Astrocyte (in vitro differentiated cells and primary cell): ENCODE measurements around the gene SEMA4D. TPM values are rescaled to one million over a fixed set of nuclear protein-coding genes. Genes with fewer than 3 reads are reported as not detected.

Experiments used
- DNase-seq: peaks from one replicate; pipeline ENCODE4 v3.0.0-alpha.2; 2010; ENCODE audit warnings: low read depth
- FAIRE-seq: peaks from 2 replicates; lab custom pipeline; 2011; peaks lifted over from hg19 to GRCh38; lab: Jason Lieb, UNC
- H2AFZ ChIP-seq: 2 replicates; pipeline ENCODE4 v1.6.0; 2012; ENCODE audit warnings: low read depth, low read length, inconsistent platforms
- H3K27ac ChIP-seq: 2 replicates; pipeline ENCODE4 v1.5.1; 2011; ENCODE audit warnings: low read depth, low read length, inconsistent platforms
- H3K27me3 ChIP-seq: 2 replicates; pipeline ENCODE4 v1.6.0; 2011; ENCODE audit warnings: low read length, inconsistent platforms; ENCODE audit not compliant: insufficient read depth
- H3K36me3 ChIP-seq: 2 replicates; pipeline ENCODE4 v1.5.1; 2011; ENCODE audit warnings: low read length, inconsistent platforms; ENCODE audit not compliant: insufficient read depth
- H3K4me1 ChIP-seq: 2 replicates; pipeline ENCODE4 v1.5.1; 2011; ENCODE audit warnings: low read length, inconsistent platforms; ENCODE audit not compliant: insufficient read depth
- H3K4me2 ChIP-seq: 2 replicates; pipeline ENCODE4 v1.6.0; 2012; ENCODE audit warnings: low read length, inconsistent platforms
- H3K4me3 ChIP-seq: 2 replicates; pipeline ENCODE4 v1.5.1; 2011; ENCODE audit warnings: low read depth, mild to moderate bottlenecking, low read length, inconsistent platforms; ENCODE audit not compliant: insufficient read depth
- H3K79me2 ChIP-seq: 2 replicates; pipeline ENCODE4 v1.6.0; 2012; ENCODE audit warnings: mild to moderate bottlenecking, low read length, inconsistent platforms; ENCODE audit not compliant: insufficient read depth
- H3K9ac ChIP-seq: 2 replicates; pipeline ENCODE4 v1.6.0; 2012; ENCODE audit warnings: mild to moderate bottlenecking, low read length, inconsistent platforms
- H3K9me3 ChIP-seq: 2 replicates; pipeline ENCODE4 v1.5.1; 2012; ENCODE audit warnings: low read depth, mild to moderate bottlenecking, low read length, inconsistent platforms; ENCODE audit not compliant: insufficient read depth
- H4K20me1 ChIP-seq: 2 replicates; pipeline ENCODE4 v1.6.0; 2012; ENCODE audit warnings: low read length, inconsistent platforms; ENCODE audit not compliant: insufficient read depth
- H3K27ac Mint-ChIP-seq: one replicate; pipeline ENCODE4 v1.8.0; 2021; ENCODE audit warnings: mild to moderate bottlenecking, mixed read lengths; ENCODE audit not compliant: unreplicated experiment
- H3K27me3 Mint-ChIP-seq: one replicate; pipeline ENCODE4 v1.8.0; 2021; ENCODE audit warnings: low read depth, mixed read lengths; ENCODE audit not compliant: unreplicated experiment
- H3K36me3 Mint-ChIP-seq: one replicate; pipeline ENCODE4 v1.8.0; 2021; ENCODE audit warnings: low read depth, mixed read lengths; ENCODE audit not compliant: unreplicated experiment
- H3K4me1 Mint-ChIP-seq: one replicate; pipeline ENCODE4 v1.8.0; 2021; ENCODE audit warnings: low read depth, mixed read lengths; ENCODE audit not compliant: unreplicated experiment
- H3K4me3 Mint-ChIP-seq: one replicate; pipeline ENCODE4 v1.8.0; 2021; ENCODE audit warnings: mild to moderate bottlenecking, moderate library complexity, mixed read lengths; ENCODE audit not compliant: unreplicated experiment
- H3K9me3 Mint-ChIP-seq: one replicate; pipeline ENCODE4 v1.8.0; 2021; ENCODE audit warnings: mild to moderate bottlenecking, mixed read lengths; ENCODE audit not compliant: unreplicated experiment
- CTCF ChIP-seq: IDR thresholded peaks from 2 replicates; pipeline ENCODE4 v1.5.1; 2011; ENCODE audit warnings: low read depth, mild to moderate bottlenecking, inconsistent platforms, low read length, moderate library complexity; ENCODE audit not compliant: insufficient read depth
- EZH2 ChIP-seq: IDR thresholded peaks from 2 replicates; pipeline ENCODE4 v1.6.1; 2012; ENCODE audit warnings: mild to moderate bottlenecking, low read length, inconsistent platforms; ENCODE audit not compliant: insufficient read depth
- total RNA-seq: library from RNA; stranded (reverse); gene quantifications from 2 replicates; pipeline ENCODE4 v1.2.1, GENCODE V29; 2021

Gene SEMA4D
- total RNA-seq, 1 donor from 2014 or later: 6.2 TPM

- DNase-seq (no peak), FAIRE-seq (no peak)
- Histone ChIP-seq H3K36me3 (no peaks in the 10 kb centered on the region), H3K4me1 (no peaks in the 10 kb centered on the region), H2AFZ (no peak overlapping the region), H3K9ac (no peak overlapping the region), H4K20me1 (no peaks in the 10 kb centered on the region), H3K27ac (no peak overlapping the region), H3K4me3 (no peak overlapping the region), H3K27me3 (no peaks in the 10 kb centered on the region), H3K79me2 (no peaks in the 10 kb centered on the region), H3K4me2 (no peak overlapping the region), H3K9me3 (peaks cover 6% of the 10 kb centered on the region)
- peaks cover 6% of the 10 kb centered on the region for H3K9me3 Mint-ChIP-seq
- peaks cover 4% of the 10 kb centered on the region for H3K36me3 Mint-ChIP-seq
- TF ChIP-seq EZH2 (no peak), CTCF (no peak)
- peaks cover 6% of the 10 kb centered on the region for H3K27me3 Mint-ChIP-seq
- peaks cover 8% of the 10 kb centered on the region for H3K4me1 Mint-ChIP-seq
- H3K27ac Mint-ChIP-seq: no peak overlapping the region
- H3K4me3 Mint-ChIP-seq: no peak overlapping the region
Observed at GRCh38 chr9:89407070-89407469, 90.8 kb downstream of the SEMA4D start.

- H3K4me3 ChIP-seq: no peak overlapping the region
- H3K27ac ChIP-seq: no peak overlapping the region
- peaks cover 6% of the 10 kb centered on the region for H3K9me3 ChIP-seq
- H3K79me2 ChIP-seq: no peaks in the 10 kb centered on the region
- H3K9me3 Mint-ChIP-seq: peaks cover 6% of the 10 kb centered on the region
- no peak overlapping the region for H2AFZ ChIP-seq
- FAIRE-seq: no peak
- H3K27ac Mint-ChIP-seq: no peak overlapping the region
- peaks cover 2% of the 10 kb centered on the region for H3K36me3 Mint-ChIP-seq
- no peak overlapping the region for H3K4me2 ChIP-seq
- H4K20me1 ChIP-seq: no peaks in the 10 kb centered on the region
- no peak overlapping the region for H3K4me3 Mint-ChIP-seq
- no peak overlapping the region for H3K9ac ChIP-seq
- H3K4me1 Mint-ChIP-seq: peaks cover 8% of the 10 kb centered on the region
- H3K4me1 ChIP-seq: no peaks in the 10 kb centered on the region
- no peak for TF ChIP-seq EZH2
- H3K27me3 Mint-ChIP-seq: peaks cover 8% of the 10 kb centered on the region
- no peaks in the 10 kb centered on the region for H3K36me3 ChIP-seq
- no peaks in the 10 kb centered on the region for H3K27me3 ChIP-seq
- DNase-seq: no peak
Observed at GRCh38 chr9:89405826-89406225, 92.1 kb downstream of the SEMA4D start.

- peaks cover 8% of the 10 kb centered on the region for H3K4me1 Mint-ChIP-seq
- H3K36me3 Mint-ChIP-seq: peaks cover 2% of the 10 kb centered on the region
- no peak overlapping the region for H3K27ac Mint-ChIP-seq
Observed at GRCh38 chr9:89404074-89404473, 93.8 kb downstream of the SEMA4D start.

More at GRCh38 chr9:89404074-89404473, 93.8 kb downstream of the SEMA4D start:
- TF ChIP-seq CTCF (no peak), EZH2 (no peak)
- H4K20me1 ChIP-seq: no peaks in the 10 kb centered on the region
- no peaks in the 10 kb centered on the region for H3K4me1 ChIP-seq
- H3K9me3 Mint-ChIP-seq: peaks cover 5% of the 10 kb centered on the region
- no peaks in the 10 kb centered on the region for H3K36me3 ChIP-seq
- H3K27me3 Mint-ChIP-seq: peaks cover 9% of the 10 kb centered on the region
- no peak overlapping the region for H3K4me2 ChIP-seq
- FAIRE-seq: no peak
- no peak overlapping the region for H3K9ac ChIP-seq
- no peak overlapping the region for H3K4me3 ChIP-seq
- DNase-seq: no peak
- no peak overlapping the region for H3K27ac ChIP-seq
- H2AFZ ChIP-seq: no peak overlapping the region
- H3K27me3 ChIP-seq: no peaks in the 10 kb centered on the region
- peaks cover 6% of the 10 kb centered on the region for H3K9me3 ChIP-seq
- no peak overlapping the region for H3K4me3 Mint-ChIP-seq
- no peaks in the 10 kb centered on the region for H3K79me2 ChIP-seq
